IMR-90 (cell line): ENCODE data around the gene WDR27. TPM values are rescaled to one million over a fixed set of nuclear protein-coding genes. Genes with fewer than 3 reads are reported as not detected.

Experiments used
- ATAC-seq: fragments of 200-7000 bp; cut with Tn5 transposase; 2 replicates; pipeline ENCODE4 v1.9.1; 2020; ENCODE audit warnings: low read depth, mild to moderate bottlenecking, moderate library complexity
- BruUV-seq: library from RNA; stranded (reverse); fragments of 400-500 nt; replicated peaks from 2 replicates; lab custom pipeline; 2021; lab: Mats Ljungman, UMichigan
- CTCF ChIA-PET: fragments of 300-600 bp; formaldehyde crosslinking; extraction: SDS; loops from one replicate; lab custom pipeline; 2021; ENCODE audit warnings: antibody characterized with exemption; lab: Yijun Ruan, JAX
- POLR2A ChIA-PET: fragments of 300-600 bp; sonication (Branson Sonifier 250); formaldehyde crosslinking; loops from one replicate; lab custom pipeline; 2022; ENCODE audit warnings: antibody characterized with exemption; ENCODE audit not compliant: unreplicated experiment; lab: Charles Lee
- DNase-seq: peaks from one replicate; pipeline ENCODE4 v3.0.0; 2013
- H2AFZ ChIP-seq: replicated peaks from 2 replicates; pipeline ENCODE3; 2013; ENCODE audit warnings: low read length, mild to moderate bottlenecking; ENCODE audit not compliant: poor library complexity
- H2AK5ac ChIP-seq: 2 replicates; pipeline ENCODE4 v1.6.1; 2013; ENCODE audit warnings: low read depth, low read length, inconsistent platforms
- H2AK9ac ChIP-seq: replicated peaks from 2 replicates; pipeline ENCODE3; 2013; ENCODE audit warnings: mild to moderate bottlenecking, low read depth, low read length, moderate library complexity; ENCODE audit not compliant: poor library complexity
- H2BK120ac ChIP-seq: 2 replicates; pipeline ENCODE4 v1.6.1; 2013; ENCODE audit warnings: low read depth, low read length, inconsistent platforms
- H2BK15ac ChIP-seq: 3 replicates; pipeline ENCODE4 v1.6.1; 2013; ENCODE audit warnings: low read depth, low read length, inconsistent platforms
- H2BK20ac ChIP-seq: 2 replicates; pipeline ENCODE4 v1.6.1; 2013; ENCODE audit warnings: low read depth, mild to moderate bottlenecking, inconsistent platforms, low read length, moderate library complexity
- H2BK5ac ChIP-seq: 2 replicates; pipeline ENCODE4 v1.6.1; 2013; ENCODE audit warnings: mild to moderate bottlenecking, low read depth, low read length, inconsistent platforms; ENCODE audit not compliant: poor library complexity, severe bottlenecking
- H3K14ac ChIP-seq: replicated peaks from 2 replicates; pipeline ENCODE4 v1.6.1; 2013; ENCODE audit warnings: low read depth, low read length, inconsistent platforms
- H3K18ac ChIP-seq: 2 replicates; pipeline ENCODE4 v1.6.1; 2013; ENCODE audit warnings: low read depth, low read length, control low read depth
- H3K23ac ChIP-seq: 2 replicates; pipeline ENCODE4 v1.6.1; 2013; ENCODE audit warnings: low read depth, low read length, inconsistent platforms
- H3K27ac ChIP-seq: 2 replicates; pipeline ENCODE4 v1.5.1; 2013; ENCODE audit warnings: mild to moderate bottlenecking, control low read depth, low read length; ENCODE audit not compliant: insufficient read depth
- H3K27me3 ChIP-seq: 2 replicates; pipeline ENCODE4 v1.6.1; 2013; ENCODE audit warnings: low read length; ENCODE audit not compliant: control insufficient read depth, insufficient read depth
- H3K36me3 ChIP-seq: 2 replicates; pipeline ENCODE4 v1.6.1; 2013; ENCODE audit warnings: low read length, mixed read lengths; ENCODE audit not compliant: control insufficient read depth, insufficient read depth
- H3K4ac ChIP-seq: 2 replicates; pipeline ENCODE4 v1.6.1; 2013; ENCODE audit warnings: low read depth, low read length, inconsistent platforms
- H3K4me1 ChIP-seq: 2 replicates; pipeline ENCODE4 v1.6.1; 2013; ENCODE audit warnings: low read length, mixed read lengths; ENCODE audit not compliant: control insufficient read depth, insufficient read depth
- H3K4me2 ChIP-seq: 2 replicates; pipeline ENCODE4 v1.6.1; 2013; ENCODE audit warnings: low read depth, mild to moderate bottlenecking, control low read depth, low read length, moderate library complexity
- H3K4me3 ChIP-seq: 2 replicates; pipeline ENCODE4 v1.5.1; 2013; ENCODE audit warnings: low read depth, mild to moderate bottlenecking, control low read depth, low read length, moderate library complexity; ENCODE audit not compliant: insufficient read depth
- H3K56ac ChIP-seq: 2 replicates; pipeline ENCODE4 v1.6.1; 2013; ENCODE audit warnings: low read length, inconsistent platforms; ENCODE audit not compliant: insufficient read depth; ENCODE audit errors: extremely low read depth
- H3K79me1 ChIP-seq, 2 experiments: 2 replicates each; pipeline ENCODE4 v1.6.1; 2013; ENCODE audit warnings: low read length in 2 of 2, inconsistent platforms in 1 of 2, low read depth in 1 of 2
- H3K9ac ChIP-seq: 2 replicates; pipeline ENCODE4 v1.6.1; 2013; ENCODE audit warnings: low read depth, low read length, control low read depth
- H3K9me1 ChIP-seq: 2 replicates; pipeline ENCODE4 v1.6.1; 2013; ENCODE audit warnings: low read length, inconsistent platforms; ENCODE audit not compliant: insufficient read depth
- H3K9me3 ChIP-seq: 2 replicates; pipeline ENCODE4 v1.6.1; 2013; ENCODE audit warnings: low read length; ENCODE audit not compliant: control insufficient read depth, insufficient read depth
- H4K20me1 ChIP-seq: 2 replicates; pipeline ENCODE4 v1.6.1; 2013; ENCODE audit warnings: low read length, inconsistent platforms; ENCODE audit not compliant: insufficient read depth
- H4K5ac ChIP-seq: 2 replicates; pipeline ENCODE4 v1.6.1; 2013; ENCODE audit warnings: mild to moderate bottlenecking, low read depth, low read length, control low read depth
- H4K8ac ChIP-seq, 2 experiments: 2 replicates each; pipeline ENCODE4 v1.6.1; 2013; ENCODE audit warnings: low read depth in 2 of 2, low read length in 2 of 2, control low read depth in 1 of 2, inconsistent platforms in 1 of 2
- H4K91ac ChIP-seq: 2 replicates; pipeline ENCODE4 v1.6.1; 2013; ENCODE audit warnings: low read depth, low read length, inconsistent platforms; ENCODE audit not compliant: insufficient read depth
- BHLHE40 ChIP-seq: fragments of 150-350 bp; IDR thresholded peaks from 2 replicates; pipeline ENCODE4 v1.6.1; 2016; ENCODE audit warnings: mild to moderate bottlenecking, low read depth, low read length
- CEBPB ChIP-seq: IDR thresholded peaks from 2 replicates; pipeline ENCODE4 v1.6.1; 2012; ENCODE audit warnings: low read depth, low read length, improper control_type of control experiment
- CHD1 ChIP-seq: IDR thresholded peaks from 2 replicates; pipeline ENCODE4 v1.6.1; 2012; ENCODE audit warnings: low read depth, low read length, improper control_type of control experiment
- CTCF ChIP-seq: conservative IDR thresholded peaks from 2 replicates; pipeline ENCODE4 v1.5.1; 2012; ENCODE audit warnings: mild to moderate bottlenecking, low read depth, low read length, improper control_type of control experiment
- FOS ChIP-seq: fragments of 150-350 bp; IDR thresholded peaks from 2 replicates; pipeline ENCODE4 v1.6.1; 2016; ENCODE audit warnings: low read depth, low read length
- MAFK ChIP-seq: IDR thresholded peaks from 2 replicates; pipeline ENCODE4 v1.6.1; 2012; ENCODE audit warnings: low read depth, low read length, improper control_type of control experiment
- MAZ ChIP-seq: IDR thresholded peaks from 2 replicates; pipeline ENCODE4 v1.6.1; 2012; ENCODE audit warnings: low read depth, mild to moderate bottlenecking, low read length, improper control_type of control experiment, moderate library complexity, borderline replicate concordance
- MXI1 ChIP-seq: IDR thresholded peaks from 2 replicates; pipeline ENCODE4 v1.6.1; 2012; ENCODE audit warnings: low read depth, mild to moderate bottlenecking, low read length, moderate library complexity, borderline replicate concordance
- NFE2L2 ChIP-seq: fragments of 150-350 bp; IDR thresholded peaks from 2 replicates; pipeline ENCODE4 v1.6.1; 2016; ENCODE audit warnings: low read depth, mild to moderate bottlenecking, low read length
- POLR2A ChIP-seq: IDR thresholded peaks from 2 replicates; pipeline ENCODE4 v1.6.1; 2012; ENCODE audit warnings: mild to moderate bottlenecking, low read depth, low read length
- RAD21 ChIP-seq: IDR thresholded peaks from 2 replicates; pipeline ENCODE4 v1.6.1; 2012; ENCODE audit warnings: low read length, improper control_type of control experiment
- RCOR1 ChIP-seq: IDR thresholded peaks from 2 replicates; pipeline ENCODE4 v1.6.1; 2012; ENCODE audit warnings: mild to moderate bottlenecking, low read length, improper control_type of control experiment; ENCODE audit not compliant: insufficient replicate concordance
- RFX5 ChIP-seq: IDR thresholded peaks from 2 replicates; pipeline ENCODE4 v1.8.0; 2012; ENCODE audit warnings: low read depth, mild to moderate bottlenecking, low read length, moderate library complexity
- SMC3 ChIP-seq: fragments of 150-350 bp; IDR thresholded peaks from 2 replicates; pipeline ENCODE4 v1.6.1; 2016; ENCODE audit warnings: low read depth, mild to moderate bottlenecking, antibody characterized with exemption, low read length, moderate library complexity
- USF2 ChIP-seq: fragments of 150-350 bp; IDR thresholded peaks from 2 replicates; pipeline ENCODE4 v1.6.1; 2017; ENCODE audit warnings: mild to moderate bottlenecking, antibody characterized with exemption, low read length, low read depth
- WGBS, 2 experiments: methylation state at CpG; one replicate each; pipeline versions ENCODE4 v1.1.5 to v1.1.7; 2013; ENCODE audit warnings: missing lambda C conversion rate in 2 of 2; ENCODE audit not compliant: insufficient read length in 1 of 2; ENCODE audit errors: extremely low coverage in 2 of 2; 5-methylcytosine and 5-hydroxymethylcytosine counted together
- dilution Hi-C: fragments of 300-500 bp; cut with HindIII; formaldehyde crosslinking; loops from one replicate; pipeline ENCODE4 v1.14.3; 2018; ENCODE audit warnings: low sequenced_read_pairs; ENCODE audit not compliant: unreplicated experiment
- in situ Hi-C: fragments of 300-500 bp; cut with MboI; formaldehyde crosslinking; loops from 3 replicates; pipeline ENCODE4 v1.14.3; 2019; ENCODE audit warnings: low sequenced_read_pairs, inconsistent platforms, mixed read lengths
- intact Hi-C: fragments of 100-400 bp; cut with micrococcal nuclease; formaldehyde crosslinking; loops from 2 replicates; pipeline ENCODE4 v1.10.0; 2022
- polyA plus RNA-seq, 3 experiments: library from polyadenylated mRNA; depleted of rRNA; stranded (reverse); fragments of >200 nt; gene quantifications; 2 replicates each; pipeline ENCODE4 v1.2.3, GENCODE V29; 2012; ENCODE audit warnings: low replicate concordance in 1 of 3
- total RNA-seq: library from RNA; depleted of rRNA; stranded (reverse); fragments of >200 nt; gene quantifications from 2 replicates; pipeline ENCODE4 v1.2.3, GENCODE V29; 2012
- TF ChIP-seq, protein P1 (sequence below): fragments of 150-350 bp; IDR thresholded peaks from 2 replicates; pipeline ENCODE4 v1.6.1; 2016; ENCODE audit warnings: low read depth, mild to moderate bottlenecking, low read length, moderate library complexity, borderline replicate concordance

WDR27 gene
- total and polyA plus RNA-seq, 2 of the 4 experiments (the other 2 are of a cell fraction): 7.0 to 18.5 TPM

DNA sequence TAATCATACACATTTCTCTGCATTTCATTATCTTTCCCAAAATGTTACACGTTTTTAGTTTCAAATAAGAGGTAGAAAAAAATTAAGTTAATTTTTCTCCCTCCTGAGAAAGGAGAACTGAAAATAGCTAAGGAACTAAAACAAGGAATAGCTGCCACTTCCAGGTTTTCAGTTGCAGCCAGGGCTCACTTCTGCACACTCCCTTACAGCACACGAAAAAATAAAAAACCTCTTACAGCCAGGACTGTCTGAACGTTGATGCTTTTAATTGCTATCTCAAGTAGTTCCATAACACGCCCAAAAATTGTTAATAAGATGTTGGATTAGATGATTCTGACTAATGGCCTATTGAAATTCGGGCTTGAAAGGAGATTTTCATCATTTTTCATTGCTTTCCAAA lies 294.5 kb downstream of the WDR27 start:
- H3K4me3 ChIP-seq: no peak overlapping the region
- H3K9me3 ChIP-seq: peaks cover 5% of the 10 kb centered on the region
- ChIA-PET POLR2A (no interaction called here), CTCF (no interaction called here)
- no peak overlapping the region for H3K56ac ChIP-seq
- DNase-seq (no peak), ATAC-seq (no peak)
- H3K27me3 ChIP-seq: no peaks in the 10 kb centered on the region
- H4K91ac ChIP-seq: no peak overlapping the region
- H3K79me1 ChIP-seq: no peaks in the 10 kb centered on the region
- H3K27ac ChIP-seq: no peak overlapping the region
- no peak overlapping the region for H2BK5ac ChIP-seq
- dilution Hi-C loops (no loop called here), intact Hi-C loops (no loop called here), in situ Hi-C loops (no loop called here)
- H3K18ac ChIP-seq: no peak overlapping the region
- H2BK20ac ChIP-seq: no peak overlapping the region
- H3K9ac ChIP-seq: no peak overlapping the region
- H3K14ac ChIP-seq: no peak overlapping the region
- TF ChIP-seq RFX5: no peak
- no peak for TF ChIP-seq BHLHE40
- TF ChIP-seq RAD21: no peak
- no peak for TF ChIP-seq MAFK
- no peak for TF ChIP-seq MAZ
- TF ChIP-seq NFE2L2: no peak
- TF ChIP-seq, protein P1, sequence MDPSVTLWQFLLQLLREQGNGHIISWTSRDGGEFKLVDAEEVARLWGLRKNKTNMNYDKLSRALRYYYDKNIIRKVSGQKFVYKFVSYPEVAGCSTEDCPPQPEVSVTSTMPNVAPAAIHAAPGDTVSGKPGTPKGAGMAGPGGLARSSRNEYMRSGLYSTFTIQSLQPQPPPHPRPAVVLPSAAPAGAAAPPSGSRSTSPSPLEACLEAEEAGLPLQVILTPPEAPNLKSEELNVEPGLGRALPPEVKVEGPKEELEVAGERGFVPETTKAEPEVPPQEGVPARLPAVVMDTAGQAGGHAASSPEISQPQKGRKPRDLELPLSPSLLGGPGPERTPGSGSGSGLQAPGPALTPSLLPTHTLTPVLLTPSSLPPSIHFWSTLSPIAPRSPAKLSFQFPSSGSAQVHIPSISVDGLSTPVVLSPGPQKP: no peak
- no peak for TF ChIP-seq CHD1
- TF ChIP-seq CTCF: no peak
- TF ChIP-seq MXI1: no peak
- no peak for TF ChIP-seq CEBPB
- no peak for TF ChIP-seq POLR2A
- TF ChIP-seq USF2: no peak
- no peak for TF ChIP-seq RCOR1
- TF ChIP-seq FOS: no peak
- no peak for TF ChIP-seq SMC3
- no peak overlapping the region for H2AK9ac ChIP-seq
- WGBS, 2 experiments: no CpG with 5 or more reads among the region's 5 CpGs
- no peaks in the 10 kb centered on the region for H3K9me1 ChIP-seq
- H4K20me1 ChIP-seq: no peaks in the 10 kb centered on the region
- H2AK5ac ChIP-seq: no peak overlapping the region
- no TSS peak for BruUV-seq
- no peak overlapping the region for H2BK15ac ChIP-seq
- H2AFZ ChIP-seq: no peak overlapping the region
- H3K4me1 ChIP-seq: no peaks in the 10 kb centered on the region
- no peak overlapping the region for H4K8ac ChIP-seq
- H3K4ac ChIP-seq: no peak overlapping the region
- no peaks in the 10 kb centered on the region for H3K36me3 ChIP-seq
- no peak overlapping the region for H3K4me2 ChIP-seq
- no peak overlapping the region for H4K5ac ChIP-seq
- no peak overlapping the region for H3K23ac ChIP-seq
- no peak overlapping the region for H2BK120ac ChIP-seq
